HCT116 (cell line): ENCODE measurements around the gene LRRC43. TPM values are rescaled to one million over a fixed set of nuclear protein-coding genes. Genes with fewer than 3 reads are reported as not detected.

Source experiments
- ATAC-seq: fragments of 200-7000 bp; cut with Tn5 transposase; 2 replicates; pipeline ENCODE4 v1.9.1; 2020; ENCODE audit warnings: mild to moderate bottlenecking, moderate library complexity
- BruUV-seq: library from RNA; stranded (reverse); fragments of 400-500 nt; replicated peaks from 2 replicates; lab custom pipeline; 2021; lab: Mats Ljungman, UMichigan
- CTCF ChIA-PET: fragments of 300-600 bp; sonication (Branson Sonifier 250); formaldehyde crosslinking; loops from one replicate; lab custom pipeline; 2021; ENCODE audit warnings: antibody characterized with exemption; lab: Charles Lee
- POLR2A ChIA-PET: fragments of 300-600, 350-600 bp; sonication (Branson Sonifier 250); formaldehyde crosslinking; loops from one replicate; lab custom pipeline; 2021; ENCODE audit warnings: antibody characterized with exemption; lab: Charles Lee
- RAD21 ChIA-PET, 2 experiments: fragments of 300-600 bp; sonication (Branson Sonifier 250); formaldehyde crosslinking; loops; one replicate each; lab custom pipeline; 2023; ENCODE audit warnings: low total read pairs in 2 of 2; ENCODE audit not compliant: uncharacterized antibody in 2 of 2, unreplicated experiment in 2 of 2, low non-redundant PET in 1 of 2; lab: Charles Lee
- DNase-seq: peaks from one replicate; pipeline ENCODE4 v3.0.0-alpha.2; 2010; ENCODE audit warnings: low read depth, low spot score
- H2AFZ ChIP-seq: fragments of 200-600 bp; shearing (Covaris generic), sonication (generic); 2 replicates; pipeline ENCODE4 v1.6.1; 2017; ENCODE audit warnings: low read depth, mixed run types, mixed read lengths, antibody characterized with exemption, low read length; ENCODE audit not compliant: poor library complexity, severe bottlenecking
- H3K27ac ChIP-seq: 2 replicates; pipeline ENCODE4 v1.5.1; 2012; ENCODE audit warnings: low read depth, low read length
- H3K27me3 ChIP-seq: fragments of 200-600 bp; sonication (generic); 2 replicates; pipeline ENCODE4 v1.6.1; 2016; ENCODE audit warnings: mixed run types, low read length, mixed read lengths; ENCODE audit not compliant: insufficient read depth
- H3K36me3 ChIP-seq, 2 experiments: fragments of 200-500 bp in 1 of 2; fragments of 200-600 bp in 1 of 2; sonication (Bioruptor generic) in 1 of 2; sonication (generic) in 1 of 2; 2 replicates each; pipeline versions ENCODE4 v1.5.1 to v1.6.1; 2014 to 2016; ENCODE audit warnings: low read length in 2 of 2, inconsistent platforms in 1 of 2, mixed read lengths in 1 of 2, mixed run types in 1 of 2; ENCODE audit not compliant: insufficient read depth in 2 of 2, control insufficient read depth in 1 of 2
- H3K4me1 ChIP-seq, 2 experiments: fragments of 200-600 bp in 1 of 2; sonication (generic) in 1 of 2; 2 replicates each; pipeline versions ENCODE4 v1.5.1 to v1.6.1; 2012 to 2017; ENCODE audit warnings: low read length in 2 of 2, inconsistent platforms in 1 of 2, mild to moderate bottlenecking in 1 of 2, mixed read lengths in 1 of 2, mixed run types in 1 of 2, moderate library complexity in 1 of 2; ENCODE audit not compliant: insufficient read depth in 2 of 2, control insufficient read depth in 1 of 2
- H3K4me2 ChIP-seq: fragments of 200-600 bp; sonication (generic); 2 replicates; pipeline ENCODE4 v1.6.1; 2017; ENCODE audit warnings: mixed run types, low read length, mixed read lengths
- H3K4me3 ChIP-seq, 2 experiments: fragments of 200-600 bp in 1 of 2; sonication (generic) in 1 of 2; replicated peaks in 1 of 2; 2 replicates each; pipeline ENCODE4 v1.5.1; 2011 to 2016; ENCODE audit warnings: low read length in 2 of 2, control low read depth in 1 of 2, low read depth in 1 of 2, mild to moderate bottlenecking in 1 of 2, mixed read lengths in 1 of 2, mixed run types in 1 of 2
- H3K79me2 ChIP-seq: fragments of 200-600 bp; sonication (generic); 2 replicates; pipeline ENCODE4 v1.6.1; 2017; ENCODE audit warnings: mild to moderate bottlenecking, mixed run types, low read length, moderate library complexity, mixed read lengths; ENCODE audit not compliant: insufficient read depth
- H3K9ac ChIP-seq: fragments of 200-600 bp; sonication (generic); 2 replicates; pipeline ENCODE4 v1.6.1; 2016; ENCODE audit warnings: low read length, mixed read lengths
- H3K9me2 ChIP-seq: fragments of 200-600 bp; sonication (generic), shearing (Covaris generic); 2 replicates; pipeline ENCODE4 v1.6.1; 2017; ENCODE audit warnings: mixed run types, mild to moderate bottlenecking, moderate library complexity; ENCODE audit not compliant: insufficient read depth
- H3K9me3 ChIP-seq, 2 experiments: fragments of 200-500 bp in 1 of 2; fragments of 200-600 bp in 1 of 2; sonication (Bioruptor generic) in 1 of 2; sonication (generic) in 1 of 2; 2 replicates each; pipeline ENCODE4 v1.6.1; 2014 to 2017; ENCODE audit warnings: low read length in 2 of 2, mixed read lengths in 2 of 2, inconsistent platforms in 1 of 2, low read depth in 1 of 2, mild to moderate bottlenecking in 1 of 2, mixed run types in 1 of 2, moderate library complexity in 1 of 2; ENCODE audit not compliant: control insufficient read depth in 1 of 2, insufficient read depth in 1 of 2
- H4K20me1 ChIP-seq: fragments of 200-600 bp; sonication (generic), shearing (Covaris generic); 2 replicates; pipeline ENCODE4 v1.6.1; 2017; ENCODE audit warnings: mixed run types, mild to moderate bottlenecking, moderate library complexity; ENCODE audit not compliant: insufficient read depth
- CEBPB ChIP-seq: IDR thresholded peaks from 2 replicates; pipeline ENCODE4 v1.6.1; 2012; ENCODE audit warnings: low read depth
- EGR1 ChIP-seq: IDR thresholded peaks from 2 replicates; pipeline ENCODE4 v1.6.1; 2012; ENCODE audit warnings: low read depth
- ELF1 ChIP-seq: IDR thresholded peaks from 2 replicates; pipeline ENCODE4 v1.6.1; 2012; ENCODE audit warnings: low read depth, borderline replicate concordance
- EZH2 ChIP-seq: fragments of 200-600 bp; sonication (generic); IDR thresholded peaks from 2 replicates; pipeline ENCODE4 v1.6.1; 2017; ENCODE audit warnings: antibody characterized with exemption, mixed run types
- EZH2phosphoT487 ChIP-seq: fragments of 200-600 bp; IDR thresholded peaks from 2 replicates; pipeline ENCODE4 v1.6.1; 2018; ENCODE audit warnings: antibody characterized with exemption, borderline replicate concordance
- FOSL1 ChIP-seq: IDR thresholded peaks from 2 replicates; pipeline ENCODE4 v1.6.1; 2012; ENCODE audit warnings: low read depth
- POLR2A ChIP-seq: IDR thresholded peaks from 2 replicates; pipeline ENCODE4 v1.7.0; 2011; ENCODE audit warnings: borderline replicate concordance; ENCODE audit not compliant: insufficient read depth, insufficient read length; ENCODE audit errors: extremely low read depth
- POLR2AphosphoS5 ChIP-seq: IDR thresholded peaks from 2 replicates; pipeline ENCODE4 v1.6.1; 2011; ENCODE audit warnings: mild to moderate bottlenecking, low read depth, low read length, moderate library complexity
- SIN3A ChIP-seq: IDR thresholded peaks from 2 replicates; pipeline ENCODE4 v1.6.1; 2012; ENCODE audit warnings: low read depth
- SP1 ChIP-seq: IDR thresholded peaks from 2 replicates; pipeline ENCODE4 v1.6.1; 2012; ENCODE audit warnings: low read depth
- SRF ChIP-seq: IDR thresholded peaks from 2 replicates; pipeline ENCODE4 v1.6.1; 2012; ENCODE audit warnings: low read depth
- TCF7L2 ChIP-seq: IDR thresholded peaks from 2 replicates; pipeline ENCODE4 v1.7.0; 2011; ENCODE audit warnings: borderline replicate concordance, inconsistent platforms; ENCODE audit not compliant: insufficient read depth, insufficient read length; ENCODE audit errors: extremely low read depth
- ZBTB33 ChIP-seq: IDR thresholded peaks from 2 replicates; pipeline ENCODE4 v1.6.1; 2011; ENCODE audit warnings: mild to moderate bottlenecking, low read length, moderate library complexity; ENCODE audit not compliant: insufficient replicate concordance; ENCODE audit errors: extremely low read depth
- ZFX ChIP-seq: fragments of 450-650 bp; IDR thresholded peaks from 2 replicates; pipeline ENCODE4 v1.6.1; 2017
- ZNF274 ChIP-seq: fragments of 200-500 bp; sonication (Bioruptor generic); IDR thresholded peaks from 2 replicates; pipeline ENCODE4 v1.6.1; 2014; ENCODE audit warnings: mild to moderate bottlenecking, low read depth, low read length, inconsistent platforms
- intact Hi-C: fragments of 100-400 bp; cut with micrococcal nuclease; formaldehyde crosslinking; loops from 2 replicates; pipeline ENCODE4 v1.10.0; 2022
- total RNA-seq: library from RNA; stranded (reverse); gene quantifications from one replicate; pipeline ENCODE4 v1.2.1, GENCODE V29; 2021; ENCODE audit not compliant: unreplicated experiment
- TF ChIP-seq, protein P1 (sequence below): IDR thresholded peaks from 2 replicates; pipeline ENCODE4 v1.6.1; 2012
- TF ChIP-seq, protein P2 (sequence below), 3 experiments: fragments of 200-600 bp in 1 of 3; sonication (generic) in 1 of 3; IDR thresholded peaks in 2 of 3; conservative IDR thresholded peaks in 1 of 3; 2 replicates each; pipeline ENCODE4 v1.5.1; 2012 to 2017; ENCODE audit warnings: low read depth in 2 of 3, low read length in 2 of 3, antibody characterized with exemption in 1 of 3, borderline replicate concordance in 1 of 3, control low read depth in 1 of 3, mild to moderate bottlenecking in 1 of 3, mixed read lengths in 1 of 3, mixed run types in 1 of 3, moderate library complexity in 1 of 3; ENCODE audit not compliant: insufficient read depth in 1 of 3

Gene LRRC43
- total RNA-seq, 1 experiment from 2014 or later, result not detected

GRCh38 chr12:122215771-122216170 is 32.8 kb downstream of the LRRC43 start:
- no peak for DNase-seq
- Histone ChIP-seq H3K27ac (no peak overlapping the region), H3K4me1 (no peaks in the 10 kb centered on the region), H4K20me1 (no peaks in the 10 kb centered on the region), H3K4me2 (no peak overlapping the region)
- POLR2A ChIA-PET, result no interaction called here
- CTCF ChIA-PET, result interaction anchor here (0.6 kb wide), 1 partner anchor 25 kb away, joined by 3 read pairs; no protein-coding TSS in a partner anchor
- TF ChIP-seq EGR1 (no peak), ZBTB33 (no peak), FOSL1 (no peak), SRF (no peak), CEBPB (no peak), SP1 (no peak), ELF1 (no peak), ZFX (no peak), EZH2 (no peak)
- TF ChIP-seq, all 23 proteins: peak for 0
- Histone ChIP-seq H3K27me3 (no peaks in the 10 kb centered on the region), H3K4me3 (no peak overlapping the region), H3K9ac (no peak overlapping the region), H2AFZ (no peak overlapping the region), H3K9me2 (no peaks in the 10 kb centered on the region), H3K36me3 (peaks cover 40 to 48% of the 10 kb centered on the region in 2 experiments), H3K9me3 (no peaks in the 10 kb centered on the region), H3K79me2 (peaks cover 40% of the 10 kb centered on the region)
- intact Hi-C loops, result no loop called here
- RAD21 ChIA-PET, result no interaction called here
- no TSS peak for BruUV-seq
- no peak; the same call in 1 of the 2 replicates for ATAC-seq

DNA sequence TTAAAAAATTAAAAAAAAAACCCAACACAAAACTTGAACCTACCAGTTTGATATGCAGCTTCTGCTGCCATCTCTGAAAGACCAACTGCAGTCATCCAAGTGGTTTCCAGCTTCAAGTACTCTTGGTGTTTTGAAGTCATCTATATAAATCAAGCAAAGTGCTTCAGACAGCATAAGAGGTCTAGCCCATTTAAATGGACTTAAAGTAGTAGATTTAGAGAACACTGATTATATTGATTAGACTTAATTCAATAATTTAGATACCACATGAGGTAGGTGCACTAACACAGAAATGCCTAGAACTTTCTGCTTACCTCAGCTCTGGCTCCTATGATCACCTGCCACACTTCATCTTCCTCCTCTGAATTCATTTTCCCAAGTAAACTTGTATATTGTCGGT is 33.5 kb downstream of the LRRC43 start:
- ChIA-PET CTCF (no interaction called here), POLR2A (no interaction called here), RAD21 (no interaction called here)
- intact Hi-C loops, result no loop called here
- Histone ChIP-seq H3K36me3 (peaks cover 41 to 48% of the 10 kb centered on the region in 2 experiments), H3K9me3 (no peaks in the 10 kb centered on the region), H3K27ac (no peak overlapping the region), H3K4me2 (no peak overlapping the region), H3K79me2 (peaks cover 44% of the 10 kb centered on the region), H4K20me1 (no peaks in the 10 kb centered on the region), H3K4me3 (no peak overlapping the region), H3K9me2 (no peaks in the 10 kb centered on the region), H3K9ac (no peak overlapping the region), H3K27me3 (no peaks in the 10 kb centered on the region), H2AFZ (no peak overlapping the region), H3K4me1 (no peaks in the 10 kb centered on the region)
- DNase-seq, result no peak
- ATAC-seq, result no peak
- BruUV-seq, result no TSS peak
- no peak for TF ChIP-seq EZH2
- no peak for TF ChIP-seq ZNF274
- TF ChIP-seq POLR2AphosphoS5, result no peak
- no peak for TF ChIP-seq EZH2phosphoT487
- no peak for TF ChIP-seq POLR2A
- TF ChIP-seq TCF7L2, result no peak
- TF ChIP-seq, protein P1, sequence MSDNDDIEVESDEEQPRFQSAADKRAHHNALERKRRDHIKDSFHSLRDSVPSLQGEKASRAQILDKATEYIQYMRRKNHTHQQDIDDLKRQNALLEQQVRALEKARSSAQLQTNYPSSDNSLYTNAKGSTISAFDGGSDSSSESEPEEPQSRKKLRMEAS, result no peak
- TF ChIP-seq, protein P2, sequence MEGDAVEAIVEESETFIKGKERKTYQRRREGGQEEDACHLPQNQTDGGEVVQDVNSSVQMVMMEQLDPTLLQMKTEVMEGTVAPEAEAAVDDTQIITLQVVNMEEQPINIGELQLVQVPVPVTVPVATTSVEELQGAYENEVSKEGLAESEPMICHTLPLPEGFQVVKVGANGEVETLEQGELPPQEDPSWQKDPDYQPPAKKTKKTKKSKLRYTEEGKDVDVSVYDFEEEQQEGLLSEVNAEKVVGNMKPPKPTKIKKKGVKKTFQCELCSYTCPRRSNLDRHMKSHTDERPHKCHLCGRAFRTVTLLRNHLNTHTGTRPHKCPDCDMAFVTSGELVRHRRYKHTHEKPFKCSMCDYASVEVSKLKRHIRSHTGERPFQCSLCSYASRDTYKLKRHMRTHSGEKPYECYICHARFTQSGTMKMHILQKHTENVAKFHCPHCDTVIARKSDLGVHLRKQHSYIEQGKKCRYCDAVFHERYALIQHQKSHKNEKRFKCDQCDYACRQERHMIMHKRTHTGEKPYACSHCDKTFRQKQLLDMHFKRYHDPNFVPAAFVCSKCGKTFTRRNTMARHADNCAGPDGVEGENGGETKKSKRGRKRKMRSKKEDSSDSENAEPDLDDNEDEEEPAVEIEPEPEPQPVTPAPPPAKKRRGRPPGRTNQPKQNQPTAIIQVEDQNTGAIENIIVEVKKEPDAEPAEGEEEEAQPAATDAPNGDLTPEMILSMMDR (IDR thresholded peaks at IDR 0.05 in 2 of 3, conservative IDR thresholded peaks at IDR 0.05 in 1 of 3; ENCODE audit: borderline replicate concordance in 1 of 3, insufficient read depth in 1 of 3, low read depth in 2 of 3, low read length in 2 of 3), result no peak
- TF ChIP-seq SIN3A, result no peak
- no peak for TF ChIP-seq ELF1
